VCaP (cell line): ENCODE data around the gene TOGARAM1.

Experiments used
- H3K27ac ChIP-seq: fragments of 450-650 bp; 2 replicates; pipeline ENCODE4 v1.5.1; 2017
- TF ChIP-seq, protein P1 (sequence below): fragments of 450-650 bp; conservative IDR thresholded peaks from 2 replicates; pipeline ENCODE4 v1.5.1; 2017; ENCODE audit warnings: mild to moderate bottlenecking, moderate library complexity

Gene TOGARAM1

GRCh38 chr14:45112896-45113781 lies 151.1 kb downstream of the TOGARAM1 start:
- TF ChIP-seq, protein P1, sequence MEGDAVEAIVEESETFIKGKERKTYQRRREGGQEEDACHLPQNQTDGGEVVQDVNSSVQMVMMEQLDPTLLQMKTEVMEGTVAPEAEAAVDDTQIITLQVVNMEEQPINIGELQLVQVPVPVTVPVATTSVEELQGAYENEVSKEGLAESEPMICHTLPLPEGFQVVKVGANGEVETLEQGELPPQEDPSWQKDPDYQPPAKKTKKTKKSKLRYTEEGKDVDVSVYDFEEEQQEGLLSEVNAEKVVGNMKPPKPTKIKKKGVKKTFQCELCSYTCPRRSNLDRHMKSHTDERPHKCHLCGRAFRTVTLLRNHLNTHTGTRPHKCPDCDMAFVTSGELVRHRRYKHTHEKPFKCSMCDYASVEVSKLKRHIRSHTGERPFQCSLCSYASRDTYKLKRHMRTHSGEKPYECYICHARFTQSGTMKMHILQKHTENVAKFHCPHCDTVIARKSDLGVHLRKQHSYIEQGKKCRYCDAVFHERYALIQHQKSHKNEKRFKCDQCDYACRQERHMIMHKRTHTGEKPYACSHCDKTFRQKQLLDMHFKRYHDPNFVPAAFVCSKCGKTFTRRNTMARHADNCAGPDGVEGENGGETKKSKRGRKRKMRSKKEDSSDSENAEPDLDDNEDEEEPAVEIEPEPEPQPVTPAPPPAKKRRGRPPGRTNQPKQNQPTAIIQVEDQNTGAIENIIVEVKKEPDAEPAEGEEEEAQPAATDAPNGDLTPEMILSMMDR, result no peak
- peak overlapping the region; percentile 98 for H3K27ac ChIP-seq

GRCh38 chr14:45114327-45114726 lies 152.3 kb downstream of the TOGARAM1 start:
- TF ChIP-seq, protein P1, result no peak

DNA sequence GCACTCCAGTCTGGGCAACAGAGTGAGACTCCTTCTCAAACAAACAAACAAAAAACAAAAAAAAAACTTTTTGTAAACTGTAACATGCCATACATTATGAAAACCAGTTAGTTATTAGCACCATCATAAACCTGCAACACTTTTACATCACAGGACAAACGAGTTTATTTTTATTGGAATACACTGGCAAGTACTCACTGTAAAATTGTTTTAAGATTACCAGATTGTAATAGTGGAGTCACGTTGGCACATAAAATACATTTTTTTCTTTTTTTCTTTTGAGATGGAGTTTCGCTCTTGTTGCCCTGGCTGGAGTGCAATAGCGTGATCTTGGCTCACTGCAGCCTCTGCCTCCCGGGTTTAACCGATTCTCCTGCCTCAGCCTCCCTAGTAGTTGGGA lies 156.6 kb downstream of the TOGARAM1 start:
- H3K27ac ChIP-seq, result peak overlapping the region; percentile 98
- TF ChIP-seq, protein P1, result no peak

More at GRCh38 chr14:45114327-45114726, 152.3 kb downstream of the TOGARAM1 start:
- H3K27ac ChIP-seq, result peak overlapping the region; percentile 98

DNA sequence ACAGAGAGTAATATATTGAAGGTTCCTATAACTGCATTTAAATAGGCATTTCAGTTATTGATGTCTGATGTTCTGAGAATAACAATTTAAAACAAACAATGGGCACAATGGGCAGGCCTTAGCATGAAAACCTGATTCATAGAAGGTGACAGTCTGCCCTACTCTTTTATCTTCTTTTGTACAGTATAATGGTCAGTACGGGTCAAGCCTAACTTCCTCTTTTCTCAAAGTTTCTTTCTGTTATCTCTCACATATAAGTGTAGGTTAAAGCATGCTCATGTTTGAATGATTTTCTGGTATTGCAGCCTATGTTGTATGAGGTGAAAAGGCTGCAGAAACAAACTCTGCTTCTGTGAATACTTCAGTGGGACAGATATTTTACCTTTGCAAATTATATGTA lies 158.1 kb downstream of the TOGARAM1 start:
- H3K27ac ChIP-seq, result peak overlapping the region; percentile 98
- TF ChIP-seq, protein P1, result no peak

GRCh38 chr14:45123271-45123670 lies 161.3 kb downstream of the TOGARAM1 start:
- no peak overlapping the region for H3K27ac ChIP-seq
- TF ChIP-seq, protein P1, result no peak
